Measurements from ENCODE around the gene SCGB1A1. TPM values are rescaled to one million over a fixed set of nuclear protein-coding genes. Genes with fewer than 3 reads are reported as not detected.
A peak's percentile ranks its signal among the peaks of the same experiment; 100 is the strongest.

SCGB1A1 gene
- total RNA-seq, 1 donor from 2014 or later = not detected

DNA sequence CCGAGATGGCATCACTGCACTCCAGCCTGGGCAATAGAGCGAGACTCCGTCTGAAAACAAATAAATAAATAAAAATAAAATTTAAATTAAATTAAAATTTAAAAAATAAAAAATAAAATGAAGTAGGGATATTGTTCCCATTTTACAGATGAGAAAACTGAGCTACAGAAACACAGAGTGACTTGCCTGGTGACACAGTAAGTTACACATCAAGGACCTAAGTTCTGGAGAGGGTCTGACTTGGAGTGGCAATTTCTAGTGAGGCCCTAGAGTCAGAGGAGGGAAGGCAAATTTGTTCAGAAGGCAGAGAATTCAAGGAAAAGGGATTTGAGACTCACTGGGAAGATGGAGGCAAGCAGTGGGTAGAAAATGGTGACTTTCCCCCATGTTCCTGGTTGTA is 2.0 kb downstream of the SCGB1A1 start:
- no peaks in the 10 kb centered on the region for H3K79me2 ChIP-seq (ENCODE audit: low read depth)
- no peaks in the 10 kb centered on the region for H3K27me3 ChIP-seq
- Mint-ChIP-seq H3K36me3 (no peaks in the 10 kb centered on the region), H3K27me3 (ENCODE audit: insufficient read depth, low read depth) (peaks cover 2% of the 10 kb centered on the region), H3K27ac (peak overlapping the region; percentile 18), H3K9me3 (no peaks in the 10 kb centered on the region), H3K4me1 (peaks cover 20% of the 10 kb centered on the region), H3K4me3 (no peak overlapping the region)
- peaks cover 19% of the 10 kb centered on the region for H3F3A ChIP-seq (ENCODE audit: low read depth)
- H3K4me3 ChIP-seq = no peak overlapping the region
- H3K9ac ChIP-seq = no peak overlapping the region
- peaks cover 4% of the 10 kb centered on the region for H3K4me1 ChIP-seq
- H3K36me3 ChIP-seq = no peaks in the 10 kb centered on the region
- no peak for DNase-seq (ENCODE audit: low spot score)
- TF ChIP-seq EZH2phosphoT487 (IDR thresholded peaks at IDR 0.05) = no peak
- H3K4me2 ChIP-seq = no peak overlapping the region
- no peaks in the 10 kb centered on the region for H3K9me3 ChIP-seq (ENCODE audit: low read depth)
- no peaks in the 10 kb centered on the region for H4K20me1 ChIP-seq (ENCODE audit: low read depth)
- H3K27ac ChIP-seq = no peak overlapping the region
- no peak overlapping the region for H2AFZ ChIP-seq (replicated peaks)

DNA sequence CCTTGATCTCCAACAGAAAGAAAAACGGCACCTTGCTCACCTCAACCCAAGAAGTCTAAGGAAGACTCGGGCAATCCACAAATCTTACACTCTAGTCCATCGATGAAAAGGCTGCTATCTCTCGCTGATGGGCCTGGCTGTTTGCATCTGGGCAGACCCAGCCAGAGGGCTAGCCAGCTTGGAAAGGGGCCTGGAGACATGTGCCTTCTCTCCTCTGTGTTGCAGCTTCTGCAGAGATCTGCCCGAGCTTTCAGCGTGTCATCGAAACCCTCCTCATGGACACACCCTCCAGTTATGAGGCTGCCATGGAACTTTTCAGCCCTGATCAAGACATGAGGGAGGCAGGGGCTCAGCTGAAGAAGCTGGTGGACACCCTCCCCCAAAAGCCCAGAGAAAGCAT is 3.2 kb downstream of the SCGB1A1 start:
- peaks cover 2% of the 10 kb centered on the region for H3K27me3 Mint-ChIP-seq (ENCODE audit: insufficient read depth, low read depth)
- DNase-seq (ENCODE audit: low spot score) = no peak
- Histone ChIP-seq H3K9me3 (ENCODE audit: low read depth) (no peaks in the 10 kb centered on the region), H3K4me1 (peaks cover 12% of the 10 kb centered on the region), H3F3A (ENCODE audit: low read depth) (peaks cover 27% of the 10 kb centered on the region), H3K4me3 (no peak overlapping the region), H3K9ac (no peak overlapping the region), H3K4me2 (no peak overlapping the region), H3K27ac (no peak overlapping the region), H3K27me3 (no peaks in the 10 kb centered on the region), H2AFZ (replicated peaks) (no peak overlapping the region), H3K79me2 (ENCODE audit: low read depth) (no peaks in the 10 kb centered on the region), H4K20me1 (ENCODE audit: low read depth) (no peaks in the 10 kb centered on the region), H3K36me3 (no peaks in the 10 kb centered on the region)
- TF ChIP-seq, protein P1, sequence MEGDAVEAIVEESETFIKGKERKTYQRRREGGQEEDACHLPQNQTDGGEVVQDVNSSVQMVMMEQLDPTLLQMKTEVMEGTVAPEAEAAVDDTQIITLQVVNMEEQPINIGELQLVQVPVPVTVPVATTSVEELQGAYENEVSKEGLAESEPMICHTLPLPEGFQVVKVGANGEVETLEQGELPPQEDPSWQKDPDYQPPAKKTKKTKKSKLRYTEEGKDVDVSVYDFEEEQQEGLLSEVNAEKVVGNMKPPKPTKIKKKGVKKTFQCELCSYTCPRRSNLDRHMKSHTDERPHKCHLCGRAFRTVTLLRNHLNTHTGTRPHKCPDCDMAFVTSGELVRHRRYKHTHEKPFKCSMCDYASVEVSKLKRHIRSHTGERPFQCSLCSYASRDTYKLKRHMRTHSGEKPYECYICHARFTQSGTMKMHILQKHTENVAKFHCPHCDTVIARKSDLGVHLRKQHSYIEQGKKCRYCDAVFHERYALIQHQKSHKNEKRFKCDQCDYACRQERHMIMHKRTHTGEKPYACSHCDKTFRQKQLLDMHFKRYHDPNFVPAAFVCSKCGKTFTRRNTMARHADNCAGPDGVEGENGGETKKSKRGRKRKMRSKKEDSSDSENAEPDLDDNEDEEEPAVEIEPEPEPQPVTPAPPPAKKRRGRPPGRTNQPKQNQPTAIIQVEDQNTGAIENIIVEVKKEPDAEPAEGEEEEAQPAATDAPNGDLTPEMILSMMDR (IDR thresholded peaks at IDR 0.05) = no peak
- TF ChIP-seq EZH2 (IDR thresholded peaks at IDR 0.05) (no peak), EZH2phosphoT487 (IDR thresholded peaks at IDR 0.05) (no peak)
- H3K4me1 Mint-ChIP-seq = peaks cover 29% of the 10 kb centered on the region
- peak overlapping the region; percentile 41 for H3K27ac Mint-ChIP-seq
- peak overlapping the region; percentile 27 for H3K4me3 Mint-ChIP-seq
- H3K36me3 Mint-ChIP-seq = no peaks in the 10 kb centered on the region
- no peaks in the 10 kb centered on the region for H3K9me3 Mint-ChIP-seq

DNA sequence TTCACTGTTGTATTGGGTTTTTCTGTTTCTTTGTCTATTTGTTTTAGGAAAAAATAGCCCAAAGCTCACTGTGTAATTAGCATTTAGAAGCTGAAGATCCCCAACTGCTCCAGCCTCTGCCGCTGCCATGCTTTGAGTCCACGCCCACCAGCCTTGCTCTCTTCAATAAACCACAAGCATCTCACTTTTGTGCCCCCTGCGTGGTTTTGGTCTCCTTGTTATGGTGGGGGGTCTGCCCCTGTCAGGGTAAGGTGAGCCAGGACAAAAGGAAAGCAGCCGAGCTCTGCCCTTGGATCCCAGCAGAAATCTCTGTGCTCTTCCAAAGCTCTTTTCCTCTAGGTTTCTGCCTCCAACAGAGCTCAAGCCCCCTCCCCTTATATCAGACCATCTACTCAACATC is 4.2 kb downstream of the SCGB1A1 start:
- Histone ChIP-seq H3K9me3 (ENCODE audit: low read depth) (no peaks in the 10 kb centered on the region), H3K4me2 (no peak overlapping the region), H3K4me1 (peaks cover 12% of the 10 kb centered on the region), H2AFZ (replicated peaks) (no peak overlapping the region), H3K4me3 (no peak overlapping the region), H3K27ac (no peak overlapping the region), H3K79me2 (ENCODE audit: low read depth) (no peaks in the 10 kb centered on the region), H3K27me3 (no peaks in the 10 kb centered on the region), H3K36me3 (no peaks in the 10 kb centered on the region), H3F3A (ENCODE audit: low read depth) (peaks cover 27% of the 10 kb centered on the region), H3K9ac (no peak overlapping the region), H4K20me1 (ENCODE audit: low read depth) (no peaks in the 10 kb centered on the region)
- peaks cover 32% of the 10 kb centered on the region for H3K4me1 Mint-ChIP-seq
- DNase-seq (ENCODE audit: low spot score) = no peak
- no peak overlapping the region for H3K4me3 Mint-ChIP-seq
- no peaks in the 10 kb centered on the region for H3K36me3 Mint-ChIP-seq
- TF ChIP-seq, protein P1 (IDR thresholded peaks at IDR 0.05) = no peak
- TF ChIP-seq EZH2phosphoT487 (IDR thresholded peaks at IDR 0.05) (no peak), EZH2 (IDR thresholded peaks at IDR 0.05) (no peak)
- H3K27me3 Mint-ChIP-seq (ENCODE audit: insufficient read depth, low read depth) = peaks cover 2% of the 10 kb centered on the region
- no peak overlapping the region for H3K27ac Mint-ChIP-seq
- H3K9me3 Mint-ChIP-seq = no peaks in the 10 kb centered on the region

DNA sequence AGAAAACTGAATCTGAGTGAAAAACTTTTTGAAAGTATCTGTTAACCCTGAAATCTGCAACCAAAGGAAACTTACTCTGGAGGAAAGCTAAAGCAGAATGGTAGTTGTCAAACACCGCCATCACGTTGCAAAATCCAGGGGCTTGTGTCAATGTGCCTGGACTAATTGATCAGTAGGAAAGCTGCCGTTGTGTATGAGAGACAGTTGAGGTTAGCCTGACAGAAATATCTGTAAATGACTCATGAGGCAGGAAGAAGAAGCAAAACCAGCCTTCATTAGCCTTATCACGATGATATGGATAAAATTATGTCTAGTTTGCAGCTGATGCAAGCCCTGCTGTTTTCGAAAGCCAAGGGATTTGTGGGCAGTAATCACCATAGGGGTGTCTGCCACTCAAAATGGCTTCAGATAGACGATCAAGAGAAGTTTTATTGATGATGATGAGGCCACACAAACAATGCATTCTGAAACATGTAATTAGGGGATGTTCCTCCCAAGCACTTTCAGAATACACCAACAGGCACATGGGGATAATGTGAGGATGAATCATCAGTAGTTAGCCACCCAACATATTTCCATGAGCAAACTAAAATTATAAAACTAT is 8.9 kb downstream of the SCGB1A1 start:
- Mint-ChIP-seq H3K36me3 (no peaks in the 10 kb centered on the region), H3K27ac (no peak overlapping the region), H3K4me3 (no peak overlapping the region), H3K27me3 (ENCODE audit: insufficient read depth, low read depth) (peaks cover 2% of the 10 kb centered on the region), H3K9me3 (peaks cover 3% of the 10 kb centered on the region), H3K4me1 (peaks cover 27% of the 10 kb centered on the region)
- Histone ChIP-seq H3K4me3 (no peak overlapping the region), H3K27ac (no peak overlapping the region), H3K9ac (no peak overlapping the region), H3K79me2 (ENCODE audit: low read depth) (no peaks in the 10 kb centered on the region), H3K4me2 (no peak overlapping the region), H3K4me1 (peaks cover 12% of the 10 kb centered on the region), H4K20me1 (ENCODE audit: low read depth) (no peaks in the 10 kb centered on the region), H3F3A (ENCODE audit: low read depth) (peaks cover 27% of the 10 kb centered on the region), H3K27me3 (no peaks in the 10 kb centered on the region), H3K9me3 (ENCODE audit: low read depth) (no peaks in the 10 kb centered on the region), H3K36me3 (no peaks in the 10 kb centered on the region), H2AFZ (replicated peaks) (no peak overlapping the region)
- DNase-seq (ENCODE audit: low spot score) = no peak
- TF ChIP-seq EZH2 (IDR thresholded peaks at IDR 0.05) (no peak), EZH2phosphoT487 (IDR thresholded peaks at IDR 0.05) (no peak)
- TF ChIP-seq, protein P1 (IDR thresholded peaks at IDR 0.05) = no peak
